Fibroblast of lung (primary cell): ENCODE measurements around the gene CHST8.

Source experiments
- EZH2 ChIP-seq: IDR thresholded peaks from 2 replicates; pipeline ENCODE4 v1.5.1; 2012; ENCODE audit warnings: low read length, control low read depth, mild to moderate bottlenecking; ENCODE audit errors: missing control alignments
- TF ChIP-seq, protein P1 (sequence below), 2 donors: IDR thresholded peaks in 1 of 2; conservative IDR thresholded peaks in 1 of 2; 1 replicate in 1 of 2; 2 replicates in 1 of 2; pipeline ENCODE4 v1.5.1; 2011 to 2012; ENCODE audit warnings: low read length in 2 of 2, control low read depth in 1 of 2, inconsistent platforms in 1 of 2, low read depth in 1 of 2, mild to moderate bottlenecking in 1 of 2

DNA sequence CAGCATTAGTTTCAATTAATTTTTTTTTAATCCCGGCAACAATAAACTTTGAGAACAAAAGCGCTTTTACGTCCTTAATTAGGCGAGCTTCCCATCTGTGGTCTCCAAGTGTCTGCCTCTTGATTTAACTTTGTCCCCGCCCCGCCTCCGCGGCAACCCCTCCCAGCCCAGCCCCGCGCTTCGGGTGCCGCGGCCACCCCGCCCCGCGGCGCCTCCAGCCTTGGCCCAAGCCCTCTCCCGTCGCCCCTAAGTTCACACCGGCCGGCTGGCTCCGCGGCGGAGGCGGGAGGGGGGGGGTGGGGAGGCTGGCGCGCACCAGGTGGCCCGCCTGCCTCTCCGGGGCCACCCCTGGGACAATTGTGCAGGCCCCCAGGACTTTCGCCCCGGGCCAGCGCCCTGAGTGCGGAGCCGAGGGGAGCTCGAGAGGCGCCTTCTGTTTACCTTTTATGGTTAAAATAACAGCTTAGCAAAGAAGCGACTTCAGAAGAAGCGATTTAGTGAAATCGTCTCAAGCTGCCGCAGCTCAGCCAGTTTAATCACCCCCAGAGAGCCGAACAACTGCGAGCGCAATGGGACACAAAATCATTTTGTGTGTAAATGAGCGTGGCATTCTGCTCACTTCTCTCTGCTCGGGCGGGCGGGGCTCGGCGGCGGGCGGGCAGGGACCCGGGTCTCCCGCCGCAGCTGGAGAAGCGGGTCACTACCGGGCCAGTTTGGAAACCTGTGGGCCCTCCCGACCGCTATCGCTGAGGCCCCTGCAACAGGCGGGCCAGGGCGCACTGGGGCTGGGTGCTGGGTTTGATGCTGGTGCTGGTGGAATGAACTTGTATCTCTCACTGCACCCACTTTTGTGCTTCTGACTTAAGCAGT lies 176.3 kb downstream of the CHST8 start:
- no peak for TF ChIP-seq EZH2
- TF ChIP-seq, protein P1, sequence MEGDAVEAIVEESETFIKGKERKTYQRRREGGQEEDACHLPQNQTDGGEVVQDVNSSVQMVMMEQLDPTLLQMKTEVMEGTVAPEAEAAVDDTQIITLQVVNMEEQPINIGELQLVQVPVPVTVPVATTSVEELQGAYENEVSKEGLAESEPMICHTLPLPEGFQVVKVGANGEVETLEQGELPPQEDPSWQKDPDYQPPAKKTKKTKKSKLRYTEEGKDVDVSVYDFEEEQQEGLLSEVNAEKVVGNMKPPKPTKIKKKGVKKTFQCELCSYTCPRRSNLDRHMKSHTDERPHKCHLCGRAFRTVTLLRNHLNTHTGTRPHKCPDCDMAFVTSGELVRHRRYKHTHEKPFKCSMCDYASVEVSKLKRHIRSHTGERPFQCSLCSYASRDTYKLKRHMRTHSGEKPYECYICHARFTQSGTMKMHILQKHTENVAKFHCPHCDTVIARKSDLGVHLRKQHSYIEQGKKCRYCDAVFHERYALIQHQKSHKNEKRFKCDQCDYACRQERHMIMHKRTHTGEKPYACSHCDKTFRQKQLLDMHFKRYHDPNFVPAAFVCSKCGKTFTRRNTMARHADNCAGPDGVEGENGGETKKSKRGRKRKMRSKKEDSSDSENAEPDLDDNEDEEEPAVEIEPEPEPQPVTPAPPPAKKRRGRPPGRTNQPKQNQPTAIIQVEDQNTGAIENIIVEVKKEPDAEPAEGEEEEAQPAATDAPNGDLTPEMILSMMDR (conservative IDR thresholded peaks at IDR 0.05 in 1 of 2, IDR thresholded peaks at IDR 0.05 in 1 of 2; ENCODE audit: low read depth in 1 of 2, low read length in 2 of 2), result no peak
